Measurements from ENCODE around the gene ACACB.

GRCh38 chr12:109153821-109154441 is 37.5 kb downstream of the ACACB start:
- TF ChIP-seq CTCF (conservative IDR thresholded peaks at IDR 0.05; ENCODE audit: low read depth in 2 of 2) (no peak), POLR2AphosphoS5 (IDR thresholded peaks at IDR 0.05; ENCODE audit: low read depth) (no peak), EZH2 (IDR thresholded peaks at IDR 0.05; ENCODE audit: low read depth, unreplicated experiment) (no peak)

Measured in GM23338 (cell line).